Smooth muscle cell (in vitro differentiated cells): ENCODE results near the gene EPHB1. TPM values are rescaled to one million over a fixed set of nuclear protein-coding genes. Genes with fewer than 3 reads are reported as not detected.

Experiments
- DNase-seq: peaks from one replicate; lab custom pipeline; 2025; ENCODE audit not compliant: unreplicated experiment; lab: John Stamatoyannopoulos, UW
- H2AFZ ChIP-seq: fragments of 200-600 bp; sonication (generic); 2 replicates; pipeline ENCODE4 v1.6.0; 2016; ENCODE audit warnings: antibody characterized with exemption, low read depth, mild to moderate bottlenecking
- H3F3A ChIP-seq: fragments of 200-600 bp; sonication (generic); 2 replicates; pipeline ENCODE4 v1.6.0; 2017; ENCODE audit warnings: antibody characterized with exemption, low read depth
- H3K27ac ChIP-seq: fragments of 200-600 bp; sonication (generic); 2 replicates; pipeline ENCODE4 v1.5.1; 2016; ENCODE audit warnings: low read depth, mild to moderate bottlenecking
- H3K27me3 ChIP-seq: fragments of 200-600 bp; sonication (generic); 2 replicates; pipeline ENCODE4 v1.6.1; 2016; ENCODE audit warnings: low read depth, mild to moderate bottlenecking
- H3K36me3 ChIP-seq: fragments of 200-600 bp; sonication (generic); 2 replicates; pipeline ENCODE4 v1.5.1; 2016; ENCODE audit warnings: low read depth
- H3K4me1 ChIP-seq: fragments of 200-600 bp; sonication (generic); 2 replicates; pipeline ENCODE4 v1.5.1; 2016; ENCODE audit warnings: low read depth
- H3K4me2 ChIP-seq: fragments of 200-600 bp; sonication (generic); 2 replicates; pipeline ENCODE4 v1.6.0; 2016; ENCODE audit warnings: mild to moderate bottlenecking
- H3K4me3 ChIP-seq: fragments of 200-600 bp; sonication (generic); 2 replicates; pipeline ENCODE4 v1.5.1; 2016; ENCODE audit warnings: mild to moderate bottlenecking
- H3K79me2 ChIP-seq: fragments of 200-600 bp; sonication (generic); 2 replicates; pipeline ENCODE4 v1.6.0; 2016; ENCODE audit warnings: low read depth, mild to moderate bottlenecking
- H3K9ac ChIP-seq: fragments of 200-600 bp; sonication (generic); 2 replicates; pipeline ENCODE4 v1.6.0; 2016; ENCODE audit warnings: low read depth
- H3K9me3 ChIP-seq: fragments of 200-600 bp; sonication (generic); replicated peaks from 2 replicates; pipeline ENCODE4 v1.5.1; 2016; ENCODE audit warnings: low read depth
- H4K20me1 ChIP-seq: fragments of 200-600 bp; sonication (generic); 2 replicates; pipeline ENCODE4 v1.6.0; 2016; ENCODE audit warnings: low read depth
- WGBS: methylation state at CpG from one replicate; pipeline ENCODE4 v1.1.7; 2016; ENCODE audit warnings: low lambda C conversion rate; 5-methylcytosine and 5-hydroxymethylcytosine counted together
- polyA plus RNA-seq: library from polyadenylated mRNA; unstranded; fragments of >200 nt; fragmentation: Nextera tagmentation; extraction: Ambion mirVana; gene quantifications from 2 replicates; pipeline ENCODE4 v1.2.1, GENCODE V29; 2016
- total RNA-seq: library from RNA; depleted of rRNA; stranded (reverse); fragments of >200 nt; gene quantifications from 2 replicates; pipeline ENCODE4 v1.2.3, GENCODE V29; 2014
- TF ChIP-seq, protein P1 (sequence below): fragments of 200-600 bp; sonication (generic); IDR thresholded peaks from 2 replicates; pipeline ENCODE4 v1.5.1; 2017; ENCODE audit warnings: borderline replicate concordance, mild to moderate bottlenecking, antibody characterized with exemption; ENCODE audit not compliant: insufficient read depth, poor library complexity, severe bottlenecking

The EPHB1 gene
- total and polyA plus RNA-seq, 2 experiments from 2014 or later: 2.5 to 2.6 TPM

DNA sequence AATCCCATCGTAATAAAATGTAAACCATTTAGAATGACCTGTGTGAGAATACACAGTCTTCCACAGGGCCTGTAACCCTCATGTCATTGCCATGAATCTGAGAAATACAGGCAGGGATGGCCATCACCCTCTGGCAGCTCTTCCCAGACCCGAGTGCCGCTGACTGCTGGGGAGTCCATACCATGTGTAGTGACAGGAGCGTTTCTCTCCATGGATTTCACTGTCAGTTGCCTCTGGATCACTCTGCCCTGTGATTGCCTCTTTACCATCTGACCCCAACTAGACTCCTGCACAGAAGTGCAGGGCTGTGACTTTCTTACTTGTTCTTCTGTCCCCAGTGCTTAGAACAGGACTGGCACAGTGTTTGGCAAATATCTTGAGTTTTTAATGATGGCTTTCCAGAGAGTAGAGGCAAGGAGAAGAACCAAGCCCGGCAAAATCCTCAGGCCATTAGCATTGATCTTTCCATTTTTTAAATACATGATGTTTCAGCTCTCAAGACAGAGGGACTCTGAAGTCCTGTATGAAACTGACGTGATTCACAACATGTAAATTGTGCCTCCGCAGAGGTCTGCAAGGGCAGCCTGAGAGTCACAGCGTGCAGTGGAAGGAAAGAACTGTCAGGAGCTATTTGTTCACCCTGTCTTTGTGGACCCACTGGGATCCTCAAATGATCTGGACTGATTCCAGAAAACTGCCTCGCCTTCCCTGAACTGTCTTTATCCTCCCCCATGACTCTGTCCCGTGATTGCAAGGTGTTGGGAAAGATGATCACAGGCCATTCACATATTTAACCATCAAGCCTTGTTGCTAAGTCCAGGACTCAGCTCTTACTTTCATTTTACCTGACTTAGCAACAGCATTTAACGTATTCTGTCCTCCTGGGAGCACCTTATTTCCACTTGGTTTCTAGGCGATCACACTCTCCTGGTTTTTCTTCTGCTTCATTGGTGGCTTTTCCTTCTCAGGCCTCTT is 354.9 kb downstream of the EPHB1 start:
- WGBS: 92% methylated on average over 12 of the region's 12 CpGs
- Histone ChIP-seq H3K36me3 (no peaks in the 10 kb centered on the region), H3K4me3 (no peak overlapping the region), H3K9me3 (no peaks in the 10 kb centered on the region), H3K4me1 (no peaks in the 10 kb centered on the region), H3K9ac (no peak overlapping the region), H2AFZ (no peak overlapping the region), H3F3A (no peaks in the 10 kb centered on the region), H3K4me2 (no peak overlapping the region), H3K27me3 (no peaks in the 10 kb centered on the region), H3K79me2 (no peaks in the 10 kb centered on the region), H4K20me1 (no peaks in the 10 kb centered on the region), H3K27ac (no peak overlapping the region)
- TF ChIP-seq, protein P1, sequence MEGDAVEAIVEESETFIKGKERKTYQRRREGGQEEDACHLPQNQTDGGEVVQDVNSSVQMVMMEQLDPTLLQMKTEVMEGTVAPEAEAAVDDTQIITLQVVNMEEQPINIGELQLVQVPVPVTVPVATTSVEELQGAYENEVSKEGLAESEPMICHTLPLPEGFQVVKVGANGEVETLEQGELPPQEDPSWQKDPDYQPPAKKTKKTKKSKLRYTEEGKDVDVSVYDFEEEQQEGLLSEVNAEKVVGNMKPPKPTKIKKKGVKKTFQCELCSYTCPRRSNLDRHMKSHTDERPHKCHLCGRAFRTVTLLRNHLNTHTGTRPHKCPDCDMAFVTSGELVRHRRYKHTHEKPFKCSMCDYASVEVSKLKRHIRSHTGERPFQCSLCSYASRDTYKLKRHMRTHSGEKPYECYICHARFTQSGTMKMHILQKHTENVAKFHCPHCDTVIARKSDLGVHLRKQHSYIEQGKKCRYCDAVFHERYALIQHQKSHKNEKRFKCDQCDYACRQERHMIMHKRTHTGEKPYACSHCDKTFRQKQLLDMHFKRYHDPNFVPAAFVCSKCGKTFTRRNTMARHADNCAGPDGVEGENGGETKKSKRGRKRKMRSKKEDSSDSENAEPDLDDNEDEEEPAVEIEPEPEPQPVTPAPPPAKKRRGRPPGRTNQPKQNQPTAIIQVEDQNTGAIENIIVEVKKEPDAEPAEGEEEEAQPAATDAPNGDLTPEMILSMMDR: no peak
- DNase-seq: no peak

DNA sequence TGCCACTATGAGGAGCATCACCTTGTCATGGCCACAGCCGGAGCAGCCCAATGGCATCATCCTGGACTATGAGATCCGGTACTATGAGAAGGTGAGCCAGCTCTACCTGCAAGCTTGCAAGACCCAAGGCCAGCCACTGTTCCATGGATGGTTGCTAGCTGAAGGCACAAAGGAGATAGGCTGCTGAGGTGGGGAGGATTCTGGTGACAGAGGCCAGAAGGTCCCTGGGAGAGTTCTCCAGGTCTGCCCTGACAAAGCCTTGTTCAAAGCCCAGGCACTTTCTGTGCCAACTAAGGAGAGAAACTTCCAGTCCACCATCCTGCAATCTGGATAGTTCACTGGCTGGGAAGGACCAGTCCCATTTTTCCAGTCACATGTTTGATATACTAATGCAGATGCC is 359.1 kb downstream of the EPHB1 start:
- no peak overlapping the region for H3K4me2 ChIP-seq
- no peaks in the 10 kb centered on the region for H3K27me3 ChIP-seq

DNA sequence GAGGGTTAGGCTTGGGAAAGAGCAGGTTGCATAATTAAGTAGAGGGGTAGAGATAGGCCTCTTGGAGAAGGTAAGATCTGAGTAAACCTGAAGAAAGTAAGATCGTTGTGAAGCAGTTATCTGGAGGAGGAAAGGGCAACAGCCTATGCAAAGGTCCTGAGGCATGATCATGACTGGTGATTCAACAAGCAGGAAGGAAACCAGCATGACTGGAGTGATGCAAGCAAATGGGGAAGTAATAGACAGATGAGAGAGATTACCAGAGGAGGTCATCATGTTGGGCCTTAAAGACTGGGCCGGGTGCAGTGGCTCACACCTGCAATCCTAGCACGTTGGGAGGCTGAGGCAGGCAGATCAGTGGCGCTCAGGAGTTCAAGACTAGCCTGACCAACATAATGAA is 360.2 kb downstream of the EPHB1 start:
- Histone ChIP-seq H3K9ac (no peak overlapping the region), H3K79me2 (no peaks in the 10 kb centered on the region), H3K27ac (no peak overlapping the region), H2AFZ (no peak overlapping the region), H3K36me3 (no peaks in the 10 kb centered on the region), H3K4me1 (no peaks in the 10 kb centered on the region), H3K4me3 (no peak overlapping the region), H4K20me1 (no peaks in the 10 kb centered on the region), H3F3A (no peaks in the 10 kb centered on the region), H3K27me3 (no peaks in the 10 kb centered on the region), H3K4me2 (no peak overlapping the region), H3K9me3 (no peaks in the 10 kb centered on the region)
- TF ChIP-seq, protein P1: no peak
- WGBS: 92% methylated on average over 4 of the region's 4 CpGs
- no peak for DNase-seq

More for the DNA sequence above, 359.1 kb downstream of the EPHB1 start:
- Histone ChIP-seq H3K27ac (no peak overlapping the region), H3K36me3 (no peaks in the 10 kb centered on the region), H3K9me3 (no peaks in the 10 kb centered on the region), H3K9ac (no peak overlapping the region), H3F3A (no peaks in the 10 kb centered on the region), H3K79me2 (no peaks in the 10 kb centered on the region), H2AFZ (no peak overlapping the region), H4K20me1 (no peaks in the 10 kb centered on the region), H3K4me3 (no peak overlapping the region), H3K4me1 (no peaks in the 10 kb centered on the region)
- TF ChIP-seq, protein P1: no peak
- DNase-seq: no peak
- WGBS: 96% methylated on average over 2 of the region's 2 CpGs
